ENCODE data around the gene MOB3B. TPM values are rescaled to one million over a fixed set of nuclear protein-coding genes. Genes with fewer than 3 reads are reported as not detected.

MOB3B gene
- total RNA-seq, 2 experiments from 2014 or later, result 0.25 to 0.30 TPM

DNA sequence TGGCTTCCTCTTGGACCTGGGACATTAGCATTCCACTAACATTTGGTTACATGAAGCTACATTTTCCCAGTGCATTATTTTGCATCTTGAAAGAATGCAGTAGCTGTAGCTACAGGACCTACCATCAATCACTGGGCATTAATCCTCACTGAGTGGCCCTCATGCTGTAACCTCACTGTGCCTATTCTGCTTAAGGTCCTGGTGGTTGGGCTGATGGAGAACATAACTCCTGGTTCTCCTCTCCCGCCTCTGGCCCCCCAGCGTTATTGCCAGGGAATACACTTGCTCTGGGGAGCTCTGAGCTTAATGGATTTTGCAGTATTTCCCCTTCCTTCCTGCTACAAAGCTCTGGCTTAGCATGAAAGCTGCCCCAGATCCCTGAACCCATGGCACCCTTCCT, 121.1 kb downstream of the MOB3B start:
- H3K9me3 Mint-ChIP-seq, result no peaks in the 10 kb centered on the region
- DNase-seq, result no peak
- no peak overlapping the region for H3K27ac ChIP-seq (ENCODE audit: low read depth in 1 of 2, low read length in 2 of 2)
- H3K4me1 Mint-ChIP-seq (ENCODE audit: low read depth), result no peaks in the 10 kb centered on the region
- no peak overlapping the region for H3K4me3 ChIP-seq (ENCODE audit: low read length)
- ChIA-PET CTCF (no interaction called here), POLR2A (no interaction called here)
- intact Hi-C loops (cut with DNase I, micrococcal nuclease), result no loop called here
- H3K27me3 Mint-ChIP-seq, result no peaks in the 10 kb centered on the region
- no peak overlapping the region for H3K27ac Mint-ChIP-seq
- H3K36me3 Mint-ChIP-seq (ENCODE audit: low read depth), result no peaks in the 10 kb centered on the region
- no peaks in the 10 kb centered on the region for H3K36me3 ChIP-seq (ENCODE audit: insufficient read depth, low read length)
- no peaks in the 10 kb centered on the region for H3K4me1 ChIP-seq (ENCODE audit: insufficient read depth, low read length)
- no peak for ATAC-seq (ENCODE audit: poor library complexity)
- no peak overlapping the region for H3K4me3 Mint-ChIP-seq
- no peak for TF ChIP-seq CTCF (IDR thresholded peaks at IDR 0.05)
- no peaks in the 10 kb centered on the region for H3K27me3 ChIP-seq (ENCODE audit: control insufficient read depth in 1 of 2, insufficient read depth in 2 of 2, low read length in 2 of 2)
- no peaks in the 10 kb centered on the region for H3K9me3 ChIP-seq (ENCODE audit: control insufficient read depth in 1 of 2, insufficient read depth in 1 of 2, low read length in 2 of 2)

DNA sequence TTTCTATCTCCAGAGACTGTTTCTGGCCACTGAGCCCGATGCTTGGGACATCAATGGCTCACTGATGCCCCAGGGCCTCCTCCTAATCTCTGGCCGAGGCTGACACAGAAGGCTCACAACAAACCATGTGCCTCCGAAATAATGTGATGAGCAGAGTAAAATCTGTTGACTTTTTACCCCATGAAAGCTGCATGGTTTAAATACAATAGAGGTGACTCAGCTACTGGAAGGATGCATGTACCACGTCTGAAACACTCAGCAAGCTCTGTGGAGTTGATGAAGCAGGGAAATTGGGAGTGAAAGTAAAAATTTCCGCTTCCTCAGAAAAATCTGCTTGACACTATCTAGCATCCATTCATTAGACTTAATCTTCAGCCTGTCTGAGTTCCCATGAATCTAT, 121.6 kb downstream of the MOB3B start:
- intact Hi-C loops (cut with DNase I, micrococcal nuclease), result no loop called here
- DNase-seq (no peak), ATAC-seq (ENCODE audit: poor library complexity) (no peak)
- Histone ChIP-seq H3K4me3 (ENCODE audit: low read length) (no peak overlapping the region), H3K27me3 (ENCODE audit: control insufficient read depth in 1 of 2, insufficient read depth in 2 of 2, low read length in 2 of 2) (no peaks in the 10 kb centered on the region), H3K4me1 (ENCODE audit: insufficient read depth, low read length) (no peaks in the 10 kb centered on the region), H3K36me3 (ENCODE audit: insufficient read depth, low read length) (no peaks in the 10 kb centered on the region), H3K27ac (ENCODE audit: low read depth in 1 of 2, low read length in 2 of 2) (no peak overlapping the region), H3K9me3 (ENCODE audit: control insufficient read depth in 1 of 2, insufficient read depth in 1 of 2, low read length in 2 of 2) (no peaks in the 10 kb centered on the region)
- ChIA-PET CTCF (no interaction called here), POLR2A (no interaction called here)
- H3K9me3 Mint-ChIP-seq, result no peaks in the 10 kb centered on the region
- no peak for TF ChIP-seq CTCF (IDR thresholded peaks at IDR 0.05)
- H3K27me3 Mint-ChIP-seq, result no peaks in the 10 kb centered on the region
- no peaks in the 10 kb centered on the region for H3K4me1 Mint-ChIP-seq (ENCODE audit: low read depth)
- H3K27ac Mint-ChIP-seq, result no peak overlapping the region
- no peak overlapping the region for H3K4me3 Mint-ChIP-seq
- H3K36me3 Mint-ChIP-seq (ENCODE audit: low read depth), result no peaks in the 10 kb centered on the region

DNA sequence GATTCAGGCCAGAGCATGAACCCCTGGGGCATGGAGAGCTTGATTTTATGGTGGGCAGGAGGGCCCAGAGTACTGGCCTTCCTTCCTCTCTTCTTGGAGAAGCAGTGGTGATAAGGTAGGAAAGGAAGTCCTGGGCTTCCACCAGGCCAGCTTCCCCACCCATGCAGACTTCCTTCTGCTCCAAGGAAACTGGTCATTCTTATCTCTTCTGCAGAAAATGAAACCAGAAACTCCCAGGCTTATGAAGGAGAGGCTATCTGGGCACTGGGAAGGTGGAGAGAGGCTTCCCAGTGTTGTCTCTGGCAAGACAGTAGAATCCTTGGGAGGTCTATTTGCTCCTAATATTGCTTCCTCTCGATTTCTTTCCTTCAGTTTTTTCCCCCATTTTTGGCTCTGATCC, 122.1 kb downstream of the MOB3B start:
- Mint-ChIP-seq H3K4me3 (no peak overlapping the region), H3K36me3 (ENCODE audit: low read depth) (no peaks in the 10 kb centered on the region), H3K27ac (no peak overlapping the region), H3K27me3 (no peaks in the 10 kb centered on the region), H3K4me1 (ENCODE audit: low read depth) (no peaks in the 10 kb centered on the region), H3K9me3 (no peaks in the 10 kb centered on the region)
- Histone ChIP-seq H3K27me3 (ENCODE audit: control insufficient read depth in 1 of 2, insufficient read depth in 2 of 2, low read length in 2 of 2) (no peaks in the 10 kb centered on the region), H3K36me3 (ENCODE audit: insufficient read depth, low read length) (no peaks in the 10 kb centered on the region), H3K27ac (ENCODE audit: low read depth in 1 of 2, low read length in 2 of 2) (no peak overlapping the region), H3K4me1 (ENCODE audit: insufficient read depth, low read length) (no peaks in the 10 kb centered on the region), H3K9me3 (ENCODE audit: control insufficient read depth in 1 of 2, insufficient read depth in 1 of 2, low read length in 2 of 2) (no peaks in the 10 kb centered on the region), H3K4me3 (ENCODE audit: low read length) (no peak overlapping the region)
- CTCF ChIA-PET, result no interaction called here
- intact Hi-C loops (cut with DNase I, micrococcal nuclease), result no loop called here
- DNase-seq (no peak), ATAC-seq (ENCODE audit: poor library complexity) (no peak)
- no peak for TF ChIP-seq CTCF (IDR thresholded peaks at IDR 0.05)
- POLR2A ChIA-PET, result no interaction called here
